HG02870 (cell line): ENCODE data around the gene PLSCR3.

Experiments
- ATAC-seq: cut with Tn5 transposase; IDR thresholded peaks from one replicate; pipeline ENCODE4 v1.9.1; 2021; ENCODE audit warnings: mild to moderate bottlenecking, moderate library complexity; ENCODE audit not compliant: unreplicated experiment

The PLSCR3 gene

DNA sequence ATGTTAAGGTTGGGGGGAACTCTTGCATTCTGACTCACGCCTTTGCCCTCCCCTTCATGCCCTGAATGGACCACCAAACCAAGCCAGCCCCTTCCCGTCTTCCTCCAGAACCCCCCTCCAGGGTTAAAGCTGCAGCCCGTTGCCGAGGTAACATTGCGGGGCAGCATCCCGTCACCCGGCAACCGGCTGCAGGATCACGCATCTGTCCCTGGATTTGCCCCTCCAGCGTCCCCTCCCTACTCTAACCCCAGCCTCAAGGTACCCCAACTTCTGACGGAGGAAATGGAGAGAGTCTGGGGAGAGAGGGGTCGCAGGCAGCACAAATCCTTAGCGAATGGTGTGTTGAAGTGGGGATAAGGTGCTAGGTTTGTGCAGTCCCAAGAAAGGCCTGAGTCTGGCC is 12.8 kb upstream of the PLSCR3 start:
- ATAC-seq: no peak

DNA sequence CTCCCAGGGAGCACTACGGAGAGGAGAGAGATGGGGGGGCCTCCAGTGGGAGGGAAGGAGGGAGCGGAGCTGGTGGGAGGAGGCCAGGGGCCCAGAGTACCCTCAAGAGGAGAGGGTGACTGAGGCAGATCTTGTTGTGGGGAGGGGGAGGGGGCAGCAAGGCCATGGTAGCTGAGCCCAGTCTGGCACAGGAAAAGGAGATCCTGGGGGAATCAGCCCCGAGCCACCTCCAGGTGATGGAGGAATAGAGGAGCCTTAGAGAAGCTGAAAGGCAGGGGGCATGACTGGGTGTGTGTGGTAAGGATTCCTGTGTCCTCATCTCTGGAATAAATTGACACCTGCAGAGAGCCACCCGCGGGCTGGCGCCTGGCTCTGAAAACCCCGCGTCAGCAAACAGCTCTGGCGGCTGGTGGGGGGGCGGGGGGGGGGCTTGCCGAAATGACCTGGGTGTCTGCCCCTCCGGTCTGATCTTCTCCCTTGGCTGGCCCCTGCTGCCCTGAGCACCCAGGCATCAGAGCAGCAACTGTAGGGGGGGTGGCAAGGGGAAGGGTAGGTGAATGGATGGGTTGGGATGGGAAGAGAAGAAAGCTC is 12.0 kb upstream of the PLSCR3 start:
- no peak for ATAC-seq

DNA sequence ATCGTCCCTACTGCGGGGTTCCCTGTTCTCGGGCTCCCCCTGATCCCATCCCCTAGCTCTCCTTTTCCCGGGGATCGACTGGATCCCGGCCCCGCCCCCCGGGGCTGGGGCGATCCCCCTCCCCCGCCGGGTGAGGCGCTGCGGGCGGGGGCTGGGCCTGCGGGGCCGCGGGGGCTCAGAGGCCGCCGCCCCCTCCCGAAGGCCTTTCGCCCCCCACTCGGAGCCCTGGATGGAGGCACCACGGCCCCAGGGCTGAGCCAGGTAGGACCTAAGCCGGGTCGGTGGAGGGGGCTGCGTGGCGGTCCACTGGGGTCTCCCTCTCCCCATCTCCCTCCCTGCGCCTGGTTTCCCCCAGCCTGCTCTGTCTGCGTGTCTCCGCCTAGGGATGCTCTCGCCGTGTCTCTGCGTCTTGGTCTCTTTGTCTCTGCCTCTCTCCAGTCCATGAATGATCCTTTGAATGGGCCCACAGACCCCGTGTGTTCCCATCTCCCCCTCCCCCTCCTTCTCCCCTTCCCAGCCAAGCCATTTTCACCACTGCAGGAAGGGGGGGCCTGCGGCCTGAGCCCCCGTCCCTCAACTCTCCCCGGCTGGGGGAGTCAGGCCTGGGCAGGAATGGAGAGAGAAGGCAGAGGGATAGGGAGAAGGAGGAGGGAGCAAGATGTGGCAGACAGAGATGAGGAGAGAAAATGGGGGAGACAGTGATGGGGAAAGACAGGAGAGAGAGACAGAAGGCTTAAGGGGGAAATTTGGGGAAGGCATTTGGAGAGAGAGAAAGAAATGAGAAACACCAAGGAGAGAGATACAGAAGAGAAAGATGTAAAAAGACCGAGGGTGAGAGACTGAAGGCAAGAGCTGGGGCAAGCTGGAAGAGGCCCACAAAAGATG is 11.3 kb upstream of the PLSCR3 start:
- no peak for ATAC-seq

DNA sequence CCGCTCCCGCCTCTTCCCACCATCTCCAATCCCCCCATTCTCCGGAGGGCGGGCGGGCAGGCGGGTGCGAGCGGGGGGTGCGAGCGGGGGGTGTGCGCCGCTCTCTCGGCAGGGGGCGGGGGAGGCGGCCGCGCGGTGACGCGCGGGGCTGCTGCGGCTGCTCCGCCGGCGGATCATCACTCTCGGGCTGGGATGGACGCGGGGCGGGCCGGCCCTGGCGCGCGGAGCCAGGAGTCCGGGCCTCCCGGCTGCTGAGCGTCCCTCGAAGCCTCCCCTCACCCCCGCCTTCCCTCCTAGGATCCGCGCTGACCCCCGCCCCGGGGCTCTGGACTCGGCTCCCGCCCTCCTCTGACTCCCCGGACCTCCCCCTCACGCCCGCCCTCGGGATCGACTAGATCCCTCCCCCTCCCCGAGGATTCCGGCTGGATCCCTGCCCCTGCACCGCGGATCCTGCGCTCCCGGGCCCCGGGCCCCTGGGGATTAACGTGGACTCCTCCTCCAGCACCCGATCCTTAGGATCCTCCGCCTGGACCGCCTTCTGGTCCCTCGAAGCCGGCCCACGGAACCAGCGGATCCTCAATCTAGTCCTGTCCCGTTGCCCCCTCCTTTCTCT is 10.5 kb upstream of the PLSCR3 start:
- ATAC-seq: no peak

DNA sequence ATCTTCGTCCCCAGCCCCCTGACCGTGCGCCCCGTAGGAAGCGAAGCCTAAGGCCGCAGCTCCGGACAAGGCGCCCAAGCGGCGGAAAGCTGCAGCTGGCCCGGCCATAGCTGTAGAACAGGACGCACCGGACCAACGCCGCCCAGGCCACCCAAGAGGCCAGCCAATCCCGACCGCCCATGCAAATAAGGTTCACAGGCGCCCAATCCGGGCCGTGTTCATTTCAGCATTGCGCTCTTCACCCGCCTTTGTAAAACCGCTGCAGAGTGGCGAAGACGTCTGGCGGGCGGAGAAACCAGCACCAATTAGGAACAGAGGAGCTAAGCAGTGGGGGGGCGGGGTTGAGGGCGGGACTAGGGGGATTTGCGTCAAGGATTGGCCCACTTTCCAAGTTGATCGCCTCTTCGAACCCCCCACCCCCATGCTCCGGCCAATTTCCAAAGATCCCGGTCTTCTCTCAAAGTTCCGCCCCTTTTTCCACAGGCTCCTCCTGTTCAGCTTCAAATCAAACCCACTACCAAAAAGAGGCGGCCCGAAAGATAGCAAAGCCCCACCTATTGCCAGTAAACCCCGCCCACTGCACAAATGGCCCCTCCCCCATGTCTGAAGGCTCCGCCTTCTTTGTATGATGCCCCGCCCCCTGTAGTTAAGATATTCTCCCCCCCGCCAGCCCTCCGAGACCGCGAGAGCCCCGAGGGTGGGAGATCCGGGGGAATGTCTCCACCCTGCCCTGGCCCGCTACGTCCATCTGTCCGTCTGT is 9.8 kb upstream of the PLSCR3 start, which contains the start of gene TMEM256:
TMEM256 (minus strand) TSS at position 121 of the 760 bp plus-strand sequence; CDS start at position 108, 13 bp downstream.
- ATAC-seq: peak; percentile 93

DNA sequence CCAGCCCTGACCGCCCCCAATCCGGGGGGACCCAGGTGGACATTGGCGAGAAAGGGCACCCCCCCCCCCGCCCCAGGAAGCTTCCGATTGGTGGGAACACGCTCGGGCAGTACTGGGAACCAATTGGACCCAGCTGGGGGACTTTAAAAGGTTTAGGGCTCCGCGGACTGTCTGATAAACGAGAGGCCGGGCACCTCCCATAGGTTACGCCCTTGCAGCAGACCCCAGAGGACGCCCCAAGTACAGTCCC is 9.3 kb upstream of the PLSCR3 start:
- no peak for ATAC-seq

DNA sequence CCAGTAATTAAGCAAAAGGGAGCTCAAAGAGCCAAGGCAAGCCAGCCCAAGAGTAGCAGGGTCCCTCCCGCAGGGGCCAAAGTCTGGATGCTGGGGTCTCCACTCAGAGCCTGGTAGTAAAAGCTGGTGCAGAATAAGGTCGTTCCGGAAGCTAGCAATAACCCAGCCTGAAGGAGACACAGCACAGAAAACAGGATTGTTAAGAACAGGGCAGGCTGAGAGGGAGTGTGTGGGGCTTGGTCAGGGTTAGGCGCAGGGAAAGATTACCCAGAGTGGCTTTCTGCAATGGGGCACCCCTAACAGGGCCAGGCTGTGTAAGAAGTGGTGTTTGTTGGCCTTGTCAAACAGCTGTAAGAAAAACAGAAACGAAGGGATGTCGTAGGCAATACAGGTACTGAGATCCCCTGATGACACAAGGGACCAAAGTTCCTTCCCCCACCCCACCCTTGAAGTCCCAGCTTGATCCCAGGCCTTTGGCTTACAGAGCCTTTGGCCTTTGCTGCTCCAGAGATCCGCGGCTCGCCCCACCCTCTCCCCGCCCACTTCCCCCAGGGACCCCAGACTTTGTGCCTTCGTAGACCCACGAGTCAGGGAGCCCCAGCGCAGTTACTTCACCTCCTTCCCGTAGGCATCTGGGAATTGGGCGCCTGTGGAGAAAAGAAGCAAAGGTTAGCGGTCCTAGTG is 8.9 kb upstream of the PLSCR3 start:
- ATAC-seq: no peak

DNA sequence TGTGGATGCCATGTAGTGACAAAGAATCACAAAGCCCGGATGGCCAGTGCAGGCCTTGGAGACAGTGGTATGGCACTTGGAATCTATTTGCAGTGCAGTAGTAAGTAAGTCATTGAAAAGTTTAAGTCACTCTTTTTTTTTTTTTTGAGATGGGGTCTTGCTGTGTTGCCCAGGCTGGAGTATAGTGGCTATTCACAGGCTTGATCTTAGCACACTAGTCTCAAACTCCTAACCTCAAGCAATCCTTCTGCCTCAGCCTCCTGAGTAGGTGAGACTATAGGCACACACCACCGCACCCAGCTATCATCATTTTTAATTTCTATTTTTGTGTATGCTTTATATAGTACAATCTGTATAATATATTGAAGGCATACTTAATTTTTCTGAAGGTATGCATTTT is 4.3 kb upstream of the PLSCR3 start:
- no peak for ATAC-seq

DNA sequence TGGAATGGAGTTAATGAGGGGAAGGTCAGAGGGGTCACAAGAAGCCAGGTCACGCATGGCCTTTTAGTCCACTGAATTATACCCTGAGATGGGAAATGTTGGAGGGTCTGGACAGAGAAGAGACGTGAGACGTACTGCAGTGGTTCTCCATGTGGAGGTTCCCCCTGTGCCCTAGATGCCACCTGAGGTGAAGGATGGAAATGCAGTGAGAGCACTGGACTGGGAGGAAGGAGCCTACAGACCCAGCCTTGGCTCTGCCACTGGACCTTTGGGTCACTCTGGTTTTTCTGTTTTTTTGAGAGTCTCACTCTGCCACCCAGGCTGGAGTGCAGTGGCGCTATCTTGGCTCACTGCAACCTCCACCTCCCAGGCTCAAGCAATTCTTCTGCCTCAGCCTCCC is 1.8 kb upstream of the PLSCR3 start:
- no peak for ATAC-seq

DNA sequence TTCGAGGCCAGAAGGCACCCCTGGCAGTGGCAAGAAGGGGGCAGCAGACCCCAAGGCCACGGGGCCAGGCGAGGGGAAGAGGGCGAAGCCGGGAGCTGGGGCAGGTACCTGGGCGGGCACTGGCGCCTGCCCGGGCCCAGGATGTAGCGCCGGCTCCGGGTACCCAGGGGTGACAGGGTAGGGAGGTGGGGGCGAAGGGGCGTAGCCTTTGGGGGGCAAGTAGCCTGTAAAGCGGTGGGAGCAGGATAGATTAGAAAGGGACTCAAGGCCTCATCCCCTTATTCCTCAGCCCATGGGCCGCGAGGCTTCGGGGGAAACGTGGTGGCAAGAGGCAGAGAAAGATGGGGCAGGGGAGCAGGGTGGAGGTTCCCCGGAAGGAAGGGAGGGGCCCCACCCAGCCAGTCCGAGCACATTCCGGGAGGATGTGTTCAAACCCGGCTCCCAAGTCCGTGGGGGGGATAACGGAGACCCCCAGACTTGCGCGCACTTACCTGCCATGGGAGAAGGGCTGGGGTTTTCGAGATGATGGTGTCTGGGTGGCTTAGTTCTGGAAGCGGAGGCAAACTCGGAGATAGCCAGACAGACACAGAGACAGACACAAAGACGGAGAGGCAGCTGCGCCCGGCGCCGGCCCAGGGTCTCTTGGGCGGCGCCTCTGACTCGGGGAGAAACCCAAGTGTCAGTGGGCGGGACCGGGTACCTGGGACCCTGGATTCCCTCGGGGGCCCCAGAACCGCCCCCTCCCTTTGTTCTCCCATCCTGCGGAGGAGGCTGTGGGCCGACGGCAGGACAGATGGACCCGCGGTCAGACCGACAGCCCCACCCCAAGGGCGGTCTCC is 493 bp downstream of the PLSCR3 start:
- peak; percentile 34 for ATAC-seq

DNA sequence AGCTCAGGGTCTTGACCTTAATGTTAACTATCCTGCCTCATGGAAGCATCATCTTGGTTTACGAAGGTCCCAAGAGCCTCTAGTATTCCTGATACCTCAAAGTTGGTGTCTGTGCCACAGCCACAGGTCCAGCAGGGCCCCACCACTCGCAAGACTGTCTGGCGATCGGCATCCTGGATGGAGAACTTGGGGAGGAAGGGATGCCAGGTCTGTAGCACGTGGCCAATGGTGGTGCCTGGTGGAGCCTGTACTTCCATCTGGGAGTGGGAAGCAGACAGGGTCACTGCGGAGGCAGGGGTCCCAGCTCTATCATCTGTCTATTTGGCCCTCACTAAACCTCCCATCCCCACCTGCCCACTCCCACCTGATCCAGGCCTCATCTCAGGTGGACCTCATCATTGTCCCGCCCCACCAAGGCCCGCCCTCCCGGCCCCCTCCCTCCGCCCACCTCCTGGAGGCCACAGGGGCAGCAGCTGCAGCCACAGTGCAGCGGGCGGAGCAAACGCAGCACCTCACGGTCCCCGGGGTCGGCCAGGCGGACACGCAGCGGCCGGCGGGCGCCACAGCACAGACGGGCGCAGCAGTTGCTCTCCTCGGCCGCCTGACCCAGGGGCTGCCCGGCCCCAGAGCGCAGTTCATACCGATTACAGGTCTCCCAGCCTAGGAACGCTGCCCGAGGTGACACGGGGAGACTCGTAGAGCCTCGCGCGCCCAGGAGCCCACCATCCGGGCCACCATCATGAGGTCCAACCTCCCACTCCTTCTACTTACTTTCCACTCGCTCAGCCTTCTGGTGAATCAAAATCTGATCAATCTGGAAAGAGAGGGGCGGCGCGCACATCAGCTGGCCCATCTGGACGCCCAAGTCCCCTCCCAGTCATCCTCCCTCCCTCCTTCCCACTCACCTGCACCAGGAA is 1.4 kb downstream of the PLSCR3 start:
- no peak for ATAC-seq

DNA sequence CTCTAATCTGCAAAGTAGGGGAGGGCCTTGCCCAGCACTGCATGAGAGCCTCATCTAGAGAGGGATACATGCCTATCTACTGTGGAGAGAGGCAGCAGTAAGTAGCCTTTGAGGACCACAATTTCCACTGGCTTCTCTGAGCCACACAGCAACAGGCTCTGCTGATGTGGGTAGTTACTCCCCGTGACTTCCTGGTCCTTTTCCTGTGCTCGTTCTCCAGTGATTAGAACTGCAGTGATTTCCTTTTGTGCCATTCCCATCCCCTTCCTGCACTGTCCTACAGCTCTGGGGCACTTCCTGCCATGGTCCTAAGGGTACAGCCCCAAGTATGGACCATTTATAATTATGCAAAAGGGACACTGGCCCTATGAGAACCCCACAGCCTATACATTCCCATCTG is 3.0 kb downstream of the PLSCR3 start:
- ATAC-seq: no peak

DNA sequence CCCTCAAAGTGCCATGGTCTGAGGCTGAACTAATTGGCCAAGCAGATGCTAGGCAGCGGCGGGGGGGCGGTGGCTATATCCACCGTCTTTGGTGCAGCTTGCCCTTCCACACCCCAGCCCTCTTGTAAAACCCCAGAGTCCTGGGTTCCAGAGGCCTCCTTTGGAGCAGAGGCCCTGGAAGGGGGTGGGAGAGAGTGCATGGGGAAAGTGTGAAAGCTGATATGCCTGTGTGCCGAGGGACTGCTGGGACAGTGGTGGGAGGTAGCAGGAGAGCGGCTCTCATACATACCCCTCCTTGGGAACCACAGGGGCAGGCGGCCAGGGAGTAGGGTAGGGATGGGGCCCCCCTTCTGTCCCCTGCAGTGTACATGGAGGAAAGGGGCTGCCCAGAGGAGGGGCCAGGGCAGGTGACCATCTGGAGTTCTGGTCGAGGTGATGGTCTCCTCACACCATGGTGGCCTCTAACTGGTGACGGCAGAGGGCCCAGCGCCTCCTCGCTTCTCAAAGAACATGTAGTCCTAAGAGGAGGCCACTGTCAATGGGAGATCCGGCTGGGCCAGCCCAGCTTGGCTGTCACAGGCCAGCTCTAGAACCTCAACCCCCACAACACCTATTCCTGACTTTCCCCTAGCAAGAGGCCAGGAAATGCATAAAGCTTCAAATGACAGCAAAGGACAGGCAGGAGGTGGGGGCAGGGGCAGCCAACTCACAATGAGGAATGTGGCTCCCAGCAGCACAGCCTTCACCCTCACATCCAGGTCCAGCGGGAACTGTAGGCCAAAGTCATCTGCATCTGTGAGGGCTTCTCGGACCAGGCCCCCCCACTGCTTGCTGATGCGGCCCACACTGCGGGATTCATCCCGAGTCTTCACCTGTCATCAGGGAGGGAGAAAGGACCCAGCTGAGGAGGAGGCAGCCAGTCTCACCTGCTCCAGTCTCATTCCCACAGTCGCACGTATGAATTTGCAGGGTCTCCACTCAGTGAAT is 4.1 kb downstream of the PLSCR3 start:
- no peak for ATAC-seq

DNA sequence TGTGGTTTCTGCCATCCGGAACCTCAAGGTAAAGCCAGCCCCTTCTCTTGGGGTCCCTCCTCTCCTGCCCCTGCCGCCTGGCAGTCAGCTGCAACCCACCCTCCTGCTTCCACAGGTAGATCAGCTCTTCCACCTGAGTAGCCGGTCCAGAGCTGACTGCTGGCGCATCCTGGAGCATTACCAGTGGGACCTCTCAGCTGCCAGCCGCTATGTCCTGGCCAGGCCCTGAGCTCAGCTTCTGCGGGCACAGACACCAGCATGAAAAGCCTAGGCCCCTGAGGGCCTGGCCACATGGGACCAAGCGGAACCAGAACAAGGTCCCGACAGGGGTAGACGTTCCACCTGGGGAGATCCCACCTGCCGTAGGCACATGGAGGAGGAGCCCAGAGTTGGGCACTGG is 5.5 kb downstream of the PLSCR3 start:
- no peak for ATAC-seq

DNA sequence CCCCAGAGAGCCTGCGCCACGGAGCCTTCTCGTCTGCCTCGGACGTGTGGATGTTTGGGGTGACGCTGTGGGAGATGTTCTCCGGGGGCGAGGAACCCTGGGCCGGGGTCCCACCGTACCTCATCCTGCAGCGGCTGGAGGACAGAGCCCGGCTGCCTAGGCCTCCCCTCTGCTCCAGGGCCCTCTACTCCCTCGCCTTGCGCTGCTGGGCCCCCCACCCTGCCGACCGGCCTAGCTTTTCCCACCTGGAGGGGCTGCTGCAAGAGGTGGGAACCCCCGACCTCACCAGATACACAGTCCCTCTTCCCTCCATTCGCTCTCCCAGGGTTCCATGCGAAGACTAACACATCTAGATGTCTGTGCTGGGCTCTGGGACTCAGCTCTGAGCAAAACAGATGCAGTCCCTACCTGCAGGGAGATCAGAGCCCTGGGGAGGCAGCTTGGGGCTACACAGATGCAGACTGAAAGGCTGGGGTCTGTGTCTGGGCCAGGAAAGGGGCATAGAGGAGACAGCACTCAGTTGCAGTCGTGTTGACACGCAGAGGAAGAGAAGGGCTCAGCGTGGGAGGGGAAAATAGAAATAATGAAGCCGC is 9.7 kb downstream of the PLSCR3 start:
- no peak for ATAC-seq

DNA sequence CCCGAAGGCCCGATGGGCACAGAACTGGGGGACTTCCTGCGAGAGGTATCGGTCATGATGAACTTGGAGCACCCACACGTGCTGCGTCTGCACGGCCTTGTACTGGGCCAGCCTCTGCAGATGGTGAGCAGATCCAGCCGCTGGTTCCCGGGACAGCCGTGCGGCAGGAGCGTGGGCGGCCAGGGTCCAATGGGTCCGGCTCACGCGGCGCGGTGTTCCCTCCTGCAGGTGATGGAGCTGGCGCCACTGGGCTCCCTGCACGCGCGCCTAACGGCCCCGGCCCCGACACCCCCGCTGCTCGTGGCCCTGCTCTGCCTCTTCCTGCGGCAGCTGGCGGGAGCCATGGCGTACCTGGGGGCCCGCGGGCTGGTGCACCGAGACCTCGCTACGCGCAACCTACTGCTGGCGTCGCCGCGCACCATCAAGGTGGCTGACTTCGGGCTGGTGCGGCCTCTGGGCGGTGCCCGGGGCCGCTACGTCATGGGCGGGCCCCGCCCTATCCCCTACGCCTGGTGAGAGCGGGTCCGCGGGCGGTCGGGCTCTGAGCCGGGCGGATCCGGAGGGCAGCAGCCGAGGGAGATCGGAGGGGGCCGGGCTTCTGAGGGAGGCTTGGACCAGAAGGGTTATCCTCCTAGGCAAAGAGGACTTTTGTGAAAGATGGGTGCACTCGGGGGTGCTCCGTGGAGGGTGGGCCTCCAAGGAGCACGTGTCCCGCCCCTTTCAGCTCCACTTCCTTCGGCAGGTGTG is 10.4 kb downstream of the PLSCR3 start:
- ATAC-seq: no peak

DNA sequence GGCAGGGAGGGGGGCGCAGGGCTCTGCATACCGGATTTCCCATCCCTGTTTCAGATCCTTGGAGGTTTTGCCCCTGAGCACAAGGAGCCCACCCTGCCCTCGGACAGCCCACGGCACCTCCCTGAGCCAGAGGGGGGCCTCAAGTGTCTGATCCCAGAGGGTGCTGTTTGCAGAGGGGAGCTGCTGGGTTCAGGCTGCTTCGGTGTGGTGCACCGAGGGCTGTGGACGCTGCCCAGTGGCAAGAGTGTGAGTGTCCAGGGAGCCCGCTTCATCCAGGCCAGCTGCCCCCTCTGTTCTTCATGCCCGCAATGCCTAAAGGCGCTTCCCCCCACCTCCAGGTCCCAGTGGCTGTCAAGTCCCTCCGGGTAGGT is 11.0 kb downstream of the PLSCR3 start:
- no peak for ATAC-seq
